GM18508 (cell line): ENCODE results near the gene LTBP1.

Experiments used
- ATAC-seq: cut with Tn5 transposase; IDR thresholded peaks from one replicate; pipeline ENCODE4 v1.9.1; 2021; ENCODE audit warnings: moderate number of reproducible peaks; ENCODE audit not compliant: insufficient read depth, unreplicated experiment

The LTBP1 gene

GRCh38 chr2:33321236-33321771 lies 374.6 kb downstream of the LTBP1 start:
- no peak for ATAC-seq

DNA sequence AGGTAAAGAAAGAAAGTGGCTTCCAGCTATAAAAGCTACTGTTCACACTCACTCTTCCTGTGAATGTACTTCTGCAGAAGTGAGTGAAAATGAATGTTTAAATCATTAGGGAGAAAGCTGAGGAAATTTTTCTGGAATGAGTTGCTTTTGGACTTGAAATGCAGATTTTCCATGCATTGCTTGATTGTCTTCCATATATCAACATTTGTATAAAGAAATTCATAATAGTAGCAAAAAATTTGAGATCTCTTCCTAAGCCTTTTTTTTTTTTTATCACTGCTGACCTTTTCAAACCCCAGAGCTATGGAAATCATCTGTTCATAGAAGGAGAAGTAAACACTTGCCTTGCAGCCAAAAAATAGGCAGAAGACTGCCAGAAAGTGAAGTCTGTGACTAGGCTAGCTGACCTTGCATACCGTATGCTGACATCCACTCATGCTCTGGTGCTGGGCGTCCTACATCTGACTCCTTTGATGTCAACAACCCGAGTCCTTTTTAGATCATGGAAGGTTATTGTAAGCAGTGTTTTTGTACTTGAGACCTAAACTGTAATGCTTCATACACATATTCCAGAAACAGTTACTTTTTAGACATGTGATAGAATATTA lies 375.2 kb downstream of the LTBP1 start:
- no peak for ATAC-seq

GRCh38 chr2:33322612-33323011 lies 375.9 kb downstream of the LTBP1 start:
- ATAC-seq, result peak; percentile 43

GRCh38 chr2:33323957-33324356 lies 377.2 kb downstream of the LTBP1 start:
- ATAC-seq, result no peak

DNA sequence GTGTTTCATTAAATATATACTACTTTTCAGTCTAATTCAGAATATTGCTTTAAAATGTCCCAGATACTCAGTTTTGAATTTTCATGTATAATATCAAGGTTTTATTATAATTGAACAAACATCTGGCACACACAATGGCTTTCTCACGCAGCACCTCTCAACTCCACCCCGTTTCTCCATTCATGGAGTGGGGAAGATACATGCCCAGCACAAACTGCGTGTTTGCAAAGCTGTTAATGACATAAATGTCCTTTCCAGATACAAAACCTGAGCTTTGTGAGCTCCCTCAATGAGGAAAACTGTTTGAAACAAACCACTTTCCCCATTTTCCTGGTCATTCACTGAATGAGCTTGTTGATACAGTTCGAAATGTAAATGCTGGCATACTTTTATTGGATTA lies 379.3 kb downstream of the LTBP1 start:
- ATAC-seq, result no peak

DNA sequence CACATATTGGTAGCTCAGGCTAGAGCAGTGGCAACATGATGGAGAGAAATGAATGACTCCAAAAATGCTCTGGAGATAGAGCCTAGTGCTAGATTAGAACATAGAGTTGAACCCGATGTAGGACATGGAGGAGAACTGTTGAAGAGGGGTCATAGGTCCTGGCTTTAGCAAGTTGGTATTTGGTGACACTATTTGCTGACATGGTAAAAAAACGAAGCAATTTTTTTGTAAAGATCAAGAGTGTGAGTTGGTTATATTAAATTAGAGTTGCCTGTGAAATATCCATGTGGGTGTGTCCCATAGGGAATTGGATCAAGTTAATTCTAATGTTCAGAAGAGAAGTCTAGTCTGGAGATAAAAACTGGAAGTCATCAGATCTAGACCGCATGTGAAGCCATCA lies 386.7 kb downstream of the LTBP1 start:
- no peak for ATAC-seq

GRCh38 chr2:33334083-33334482 lies 387.3 kb downstream of the LTBP1 start:
- ATAC-seq, result no peak

DNA sequence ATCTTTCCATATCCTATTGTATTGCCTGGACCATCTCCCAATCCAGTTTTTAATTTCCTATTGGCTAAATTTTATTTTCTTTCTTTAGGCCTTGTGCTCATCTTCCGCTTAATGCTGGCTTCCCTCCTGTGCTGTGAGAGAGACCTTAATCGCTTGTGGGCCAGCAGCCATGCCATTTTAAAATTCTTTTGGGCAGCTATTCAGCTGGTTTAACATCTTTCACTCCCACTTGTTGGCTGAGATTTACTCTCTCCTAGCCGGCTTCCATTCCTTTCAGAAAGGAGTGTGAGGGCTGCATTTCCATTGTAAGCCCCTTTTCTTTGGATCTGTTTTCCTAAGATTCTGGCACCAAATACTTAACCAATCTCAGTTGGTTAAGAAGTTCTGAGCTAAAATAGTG lies 388.8 kb downstream of the LTBP1 start:
- no peak for ATAC-seq

- ATAC-seq, result no peak
These were observed 389.4 kb downstream of the LTBP1 start for GRCh38 chr2:33336036-33336625.

- ATAC-seq, result no peak
These were observed 390.7 kb downstream of the LTBP1 start for GRCh38 chr2:33337385-33337960.

DNA sequence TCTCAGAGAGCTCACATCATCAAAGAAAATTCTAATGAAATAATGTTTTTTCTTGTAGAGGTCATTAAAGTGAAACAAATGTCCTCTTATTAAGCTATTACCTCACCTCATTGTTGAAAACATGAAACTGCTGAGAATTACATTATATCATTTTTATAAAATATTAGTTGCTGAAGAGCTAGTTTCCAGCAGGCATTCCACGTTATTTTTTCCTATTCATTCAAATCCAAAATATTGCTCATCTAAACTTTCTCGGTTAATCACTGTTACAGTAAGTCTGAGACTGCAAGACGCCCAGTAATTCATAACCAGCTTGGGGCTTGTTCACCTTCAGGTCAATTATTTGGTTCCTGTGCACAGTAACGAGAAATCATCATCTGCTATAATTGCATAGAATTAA lies 391.2 kb downstream of the LTBP1 start:
- no peak for ATAC-seq

DNA sequence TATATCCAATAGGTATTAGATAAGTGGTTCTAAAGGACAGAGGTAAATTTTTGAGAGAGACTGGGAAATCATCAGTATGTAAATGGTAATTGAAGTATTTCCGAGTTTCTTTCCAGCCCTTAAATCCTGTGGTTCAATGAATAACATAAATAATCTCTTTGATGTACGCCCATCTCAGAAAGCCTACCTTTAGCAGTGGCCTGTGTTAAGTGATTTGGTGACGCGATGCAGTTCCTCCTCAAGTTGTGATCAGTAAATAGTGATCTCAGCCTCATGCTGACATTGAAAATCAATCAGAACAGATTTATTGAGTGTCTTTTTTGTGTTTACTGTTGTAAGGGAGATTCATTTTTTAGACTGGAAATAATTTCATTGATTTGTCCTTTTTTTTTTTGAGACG lies 392.5 kb downstream of the LTBP1 start:
- no peak for ATAC-seq

DNA sequence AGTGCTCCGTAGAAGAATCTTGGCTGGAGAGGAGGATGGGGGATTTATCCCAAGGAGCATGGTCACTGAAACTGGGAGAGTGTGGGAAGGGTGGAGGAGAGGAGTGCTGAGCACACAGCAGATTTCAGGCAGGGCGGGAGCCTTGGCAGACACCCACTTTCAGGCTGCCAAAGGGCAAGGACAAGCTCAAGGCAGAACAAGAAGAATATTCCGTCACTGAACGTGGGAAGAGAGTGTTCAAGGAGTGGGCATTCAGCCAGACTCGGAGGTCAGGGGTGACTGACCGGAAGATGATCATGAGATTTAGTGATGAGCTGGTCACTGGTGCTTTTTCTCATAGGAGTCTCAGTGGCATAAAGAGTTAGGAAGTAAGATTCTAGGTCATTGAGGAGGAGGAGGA lies 393.5 kb downstream of the LTBP1 start:
- ATAC-seq, result no peak

- ATAC-seq, result no peak
These were observed 395.4 kb downstream of the LTBP1 start for GRCh38 chr2:33342171-33342570.

DNA sequence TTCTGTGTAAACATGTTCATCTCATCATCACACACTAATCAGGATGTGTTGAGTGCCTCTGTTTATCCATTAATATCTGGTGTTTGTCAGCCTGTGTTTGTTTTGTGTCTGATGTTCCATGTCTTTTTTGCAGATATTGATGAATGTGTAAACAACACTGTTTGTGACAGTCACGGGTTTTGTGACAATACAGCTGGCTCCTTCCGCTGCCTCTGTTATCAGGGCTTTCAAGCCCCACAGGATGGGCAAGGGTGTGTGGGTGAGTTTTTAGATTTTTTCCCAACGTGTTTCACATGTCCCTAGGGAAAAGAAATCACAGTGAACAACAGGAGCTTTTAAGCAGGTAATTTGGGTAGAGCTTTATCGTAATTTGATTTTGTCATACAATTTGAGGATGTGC lies 396.0 kb downstream of the LTBP1 start:
- no peak for ATAC-seq

DNA sequence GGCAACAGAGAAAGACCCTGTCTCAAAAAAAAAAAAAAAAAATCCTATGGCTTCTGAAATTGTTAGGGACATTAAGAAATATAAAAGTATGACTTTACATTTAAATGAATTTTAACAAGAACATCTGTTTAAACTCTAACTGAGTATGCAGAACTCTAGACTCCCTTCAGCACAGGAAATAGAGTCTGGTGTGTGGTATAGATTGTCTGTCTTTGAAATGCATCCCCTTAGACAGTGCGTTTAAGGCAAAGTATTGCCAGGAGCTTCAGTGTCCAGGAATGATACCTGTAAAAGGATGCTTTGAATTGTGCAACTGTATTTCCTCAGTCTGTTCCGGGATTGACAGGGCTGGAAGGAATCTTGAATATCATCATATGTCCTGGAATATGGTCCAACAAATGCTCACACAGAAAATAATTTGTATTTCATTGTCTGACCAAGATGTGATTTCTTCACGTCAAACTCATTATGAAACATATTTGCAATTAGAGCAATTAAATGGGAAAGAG lies 396.7 kb downstream of the LTBP1 start:
- no peak for ATAC-seq

DNA sequence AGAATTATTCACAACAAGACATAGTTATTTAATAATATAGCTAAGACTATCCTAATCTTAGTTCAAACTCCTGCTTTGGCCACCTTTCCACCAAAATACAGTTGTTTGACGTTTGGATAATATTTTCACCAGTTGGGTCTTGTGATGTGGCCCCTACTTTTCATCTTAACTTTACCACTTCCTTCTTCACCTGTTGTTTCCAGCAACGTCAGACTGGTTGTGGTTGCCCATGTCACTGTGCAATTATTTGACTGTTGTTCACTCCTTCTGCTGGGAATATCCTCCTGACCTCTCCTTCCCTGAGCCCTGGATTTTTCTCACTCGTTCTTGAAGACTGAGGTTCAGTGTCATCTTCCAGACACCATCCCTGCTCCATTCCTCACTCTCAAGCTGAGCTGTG lies 397.5 kb downstream of the LTBP1 start:
- ATAC-seq, result no peak

DNA sequence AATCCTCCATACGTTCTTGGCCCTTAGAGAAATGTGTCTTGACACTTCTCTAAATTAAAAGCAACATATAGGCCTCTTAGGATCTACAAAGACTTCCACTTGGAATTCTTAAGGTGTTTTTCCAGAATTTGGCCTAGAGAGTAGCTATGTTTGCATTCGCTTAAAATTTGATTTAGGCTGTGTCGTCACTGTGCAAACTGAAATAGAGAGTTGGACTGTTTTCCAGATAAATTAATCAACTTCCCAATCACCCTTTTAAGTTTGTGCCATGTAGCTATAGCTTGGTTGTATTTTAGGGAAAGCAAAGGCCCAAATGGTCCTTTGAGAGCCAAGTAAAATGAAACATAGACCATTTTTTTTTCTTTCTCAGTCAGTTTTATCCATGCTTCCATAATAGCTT lies 401.1 kb downstream of the LTBP1 start:
- no peak for ATAC-seq

DNA sequence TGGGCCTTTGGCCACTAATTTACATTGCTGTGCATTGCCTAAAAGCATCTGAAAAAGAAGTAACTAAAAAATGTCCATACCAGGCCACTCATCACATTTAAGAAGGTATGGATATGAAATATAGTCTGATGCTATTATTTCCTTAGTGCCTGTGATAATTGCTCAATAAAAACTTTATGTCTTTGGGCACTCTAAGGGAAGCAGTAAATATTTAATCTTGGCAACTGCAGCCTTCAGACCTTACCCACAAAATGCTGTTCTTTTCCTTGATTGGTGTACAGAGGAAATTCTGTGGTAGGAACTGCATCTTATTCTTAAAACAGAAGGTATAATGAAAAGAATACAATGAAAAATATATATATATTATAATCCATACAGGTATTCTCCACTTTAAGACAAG lies 403.9 kb downstream of the LTBP1 start:
- no peak for ATAC-seq

DNA sequence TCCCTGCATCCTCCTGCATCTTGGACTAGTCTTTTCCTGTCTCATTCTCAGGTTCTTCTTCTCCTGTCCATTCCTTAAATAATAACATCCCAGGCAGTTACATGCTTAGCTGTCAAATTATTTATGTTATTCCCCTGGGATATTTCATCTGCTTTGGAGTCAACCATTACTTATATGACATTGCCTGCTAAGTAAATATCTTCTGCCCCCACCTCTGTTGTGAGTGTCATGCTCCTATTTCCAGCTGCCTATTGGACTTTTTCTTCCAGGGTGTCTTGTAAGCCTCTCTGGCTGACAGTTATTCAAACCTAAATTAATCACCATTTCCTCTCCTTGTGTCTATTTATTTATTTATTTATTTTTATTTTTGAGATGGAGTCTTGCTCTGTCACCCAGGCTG lies 405.0 kb downstream of the LTBP1 start:
- no peak for ATAC-seq

DNA sequence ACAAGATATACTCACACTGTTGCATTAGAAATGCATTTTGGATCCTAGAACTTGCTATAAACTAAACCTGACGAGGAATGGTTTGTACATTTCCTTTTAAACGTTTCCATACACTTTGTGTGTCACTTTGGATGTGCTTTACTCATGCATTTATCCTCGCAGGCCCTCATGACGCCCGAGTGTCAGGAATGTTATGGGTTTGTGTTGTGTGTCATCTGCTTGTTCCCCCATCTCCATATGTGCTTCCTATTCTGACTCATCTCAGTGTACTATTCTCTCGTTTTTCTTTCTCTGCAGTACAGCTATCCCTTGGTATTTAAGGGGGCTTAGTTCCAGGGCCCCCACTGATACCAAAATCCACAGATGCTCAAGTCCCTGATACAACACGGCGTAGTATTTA lies 408.2 kb downstream of the LTBP1 start:
- ATAC-seq, result no peak

DNA sequence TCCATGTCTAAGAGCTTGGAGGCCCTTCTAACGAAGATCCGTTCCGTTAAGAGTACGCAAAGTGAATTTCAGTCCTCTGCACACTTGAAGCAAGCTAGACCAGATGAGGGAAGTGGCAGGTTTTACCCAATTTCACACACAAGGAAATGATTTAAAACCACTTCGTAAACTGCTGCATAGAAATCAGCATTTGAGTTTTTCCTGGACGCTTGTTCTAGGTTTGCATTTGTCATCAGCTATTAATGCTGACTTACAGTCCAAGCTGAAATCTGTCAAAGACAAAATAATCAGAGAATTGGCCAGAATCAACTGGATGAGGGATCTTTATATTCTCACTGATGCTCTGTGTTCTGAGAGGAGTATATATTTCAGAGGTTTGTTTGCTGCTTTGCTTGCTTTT lies 412.1 kb downstream of the LTBP1 start:
- no peak for ATAC-seq
